Ishikawa (cell line): ENCODE measurements around the gene HYDIN.

Experiments
- CEBPB ChIP-seq: IDR thresholded peaks from 2 replicates; pipeline ENCODE4 v1.6.1; 2012
- CREB1 ChIP-seq: IDR thresholded peaks from 2 replicates; pipeline ENCODE4 v1.6.1; 2012; ENCODE audit warnings: low read depth
- EGR1 ChIP-seq: IDR thresholded peaks from 2 replicates; pipeline ENCODE4 v1.6.1; 2012
- EP300 ChIP-seq: IDR thresholded peaks from 2 replicates; pipeline ENCODE4 v1.6.1; 2012; ENCODE audit warnings: borderline replicate concordance
- FOXM1 ChIP-seq: IDR thresholded peaks from 2 replicates; pipeline ENCODE4 v1.6.1; 2012; ENCODE audit warnings: low read depth, borderline replicate concordance
- NFIC ChIP-seq: IDR thresholded peaks from 2 replicates; pipeline ENCODE4 v1.6.1; 2012
- RAD21 ChIP-seq: IDR thresholded peaks from 2 replicates; pipeline ENCODE4 v1.6.1; 2012; ENCODE audit warnings: low read depth
- REST ChIP-seq: IDR thresholded peaks from 2 replicates; pipeline ENCODE4 v1.6.1; 2012; ENCODE audit warnings: low read depth, mild to moderate bottlenecking
- TAF1 ChIP-seq: IDR thresholded peaks from 2 replicates; pipeline ENCODE4 v1.6.1; 2012; ENCODE audit warnings: low read depth, mild to moderate bottlenecking
- TCF12 ChIP-seq: IDR thresholded peaks from 2 replicates; pipeline ENCODE4 v1.6.1; 2012; ENCODE audit warnings: low read depth
- TEAD4 ChIP-seq: IDR thresholded peaks from 2 replicates; pipeline ENCODE4 v1.6.1; 2012
- YY1 ChIP-seq: IDR thresholded peaks from 2 replicates; pipeline ENCODE4 v1.6.1; 2012; ENCODE audit warnings: low read depth
- ZBTB7A ChIP-seq: IDR thresholded peaks from 2 replicates; pipeline ENCODE4 v1.6.1; 2012; ENCODE audit warnings: low read depth
- TF ChIP-seq, protein P1 (sequence below): IDR thresholded peaks from 2 replicates; pipeline ENCODE4 v1.6.1; 2012
- TF ChIP-seq, protein P2 (sequence below): IDR thresholded peaks from 2 replicates; pipeline ENCODE4 v1.6.1; 2012

HYDIN gene

DNA sequence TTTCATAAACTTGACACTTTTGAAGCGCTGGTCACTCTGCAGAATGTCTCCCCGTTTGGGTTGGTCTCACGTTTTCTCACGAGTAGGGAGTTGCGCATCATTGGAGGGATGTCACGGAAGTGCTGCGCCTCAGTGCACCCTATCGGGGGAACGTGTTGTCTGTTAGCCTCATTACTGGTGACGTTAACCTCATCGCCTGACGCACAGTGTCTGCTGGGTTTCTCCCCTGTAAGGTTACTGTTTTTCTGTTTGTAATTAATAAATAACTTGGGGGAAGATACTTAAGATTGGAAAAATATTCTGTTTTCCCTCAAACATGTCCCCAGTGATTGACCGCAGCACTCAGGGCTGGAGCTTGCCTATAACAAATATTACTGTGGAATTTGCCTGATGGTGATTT lies 456.3 kb downstream of the HYDIN start:
- TF ChIP-seq FOXM1, result no peak

DNA sequence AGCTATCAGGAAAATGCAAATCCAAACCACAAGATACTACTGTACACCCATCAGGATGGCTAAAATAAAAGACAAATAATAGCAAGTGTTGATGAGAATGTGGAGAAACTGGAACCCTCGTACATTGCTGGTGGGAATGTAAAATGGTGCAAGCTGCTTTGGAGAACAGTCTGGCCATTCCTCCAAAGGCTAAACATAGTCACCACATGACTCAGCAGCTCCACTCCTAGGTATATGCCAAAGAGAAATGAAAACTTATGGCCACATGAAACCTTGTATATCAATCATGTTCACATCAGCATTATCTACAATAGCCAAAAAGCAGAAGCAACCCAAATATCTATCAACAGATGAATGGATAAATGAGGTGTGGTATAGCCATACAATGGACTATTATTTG lies 458.0 kb downstream of the HYDIN start:
- TF ChIP-seq, protein P1, sequence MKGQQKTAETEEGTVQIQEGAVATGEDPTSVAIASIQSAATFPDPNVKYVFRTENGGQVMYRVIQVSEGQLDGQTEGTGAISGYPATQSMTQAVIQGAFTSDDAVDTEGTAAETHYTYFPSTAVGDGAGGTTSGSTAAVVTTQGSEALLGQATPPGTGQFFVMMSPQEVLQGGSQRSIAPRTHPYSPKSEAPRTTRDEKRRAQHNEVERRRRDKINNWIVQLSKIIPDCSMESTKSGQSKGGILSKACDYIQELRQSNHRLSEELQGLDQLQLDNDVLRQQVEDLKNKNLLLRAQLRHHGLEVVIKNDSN, result no peak
- no peak for TF ChIP-seq TAF1
- TF ChIP-seq RAD21, result no peak
- TF ChIP-seq, protein P2, sequence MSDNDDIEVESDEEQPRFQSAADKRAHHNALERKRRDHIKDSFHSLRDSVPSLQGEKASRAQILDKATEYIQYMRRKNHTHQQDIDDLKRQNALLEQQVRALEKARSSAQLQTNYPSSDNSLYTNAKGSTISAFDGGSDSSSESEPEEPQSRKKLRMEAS, result no peak
- TF ChIP-seq TCF12, result no peak
- TF ChIP-seq ZBTB7A, result no peak
- TF ChIP-seq YY1, result no peak
- TF ChIP-seq CEBPB, result no peak
- TF ChIP-seq REST, result no peak
- no peak for TF ChIP-seq TEAD4
- no peak for TF ChIP-seq CREB1
- TF ChIP-seq FOXM1, result no peak
- no peak for TF ChIP-seq NFIC
- no peak for TF ChIP-seq EP300
- no peak for TF ChIP-seq EGR1

DNA sequence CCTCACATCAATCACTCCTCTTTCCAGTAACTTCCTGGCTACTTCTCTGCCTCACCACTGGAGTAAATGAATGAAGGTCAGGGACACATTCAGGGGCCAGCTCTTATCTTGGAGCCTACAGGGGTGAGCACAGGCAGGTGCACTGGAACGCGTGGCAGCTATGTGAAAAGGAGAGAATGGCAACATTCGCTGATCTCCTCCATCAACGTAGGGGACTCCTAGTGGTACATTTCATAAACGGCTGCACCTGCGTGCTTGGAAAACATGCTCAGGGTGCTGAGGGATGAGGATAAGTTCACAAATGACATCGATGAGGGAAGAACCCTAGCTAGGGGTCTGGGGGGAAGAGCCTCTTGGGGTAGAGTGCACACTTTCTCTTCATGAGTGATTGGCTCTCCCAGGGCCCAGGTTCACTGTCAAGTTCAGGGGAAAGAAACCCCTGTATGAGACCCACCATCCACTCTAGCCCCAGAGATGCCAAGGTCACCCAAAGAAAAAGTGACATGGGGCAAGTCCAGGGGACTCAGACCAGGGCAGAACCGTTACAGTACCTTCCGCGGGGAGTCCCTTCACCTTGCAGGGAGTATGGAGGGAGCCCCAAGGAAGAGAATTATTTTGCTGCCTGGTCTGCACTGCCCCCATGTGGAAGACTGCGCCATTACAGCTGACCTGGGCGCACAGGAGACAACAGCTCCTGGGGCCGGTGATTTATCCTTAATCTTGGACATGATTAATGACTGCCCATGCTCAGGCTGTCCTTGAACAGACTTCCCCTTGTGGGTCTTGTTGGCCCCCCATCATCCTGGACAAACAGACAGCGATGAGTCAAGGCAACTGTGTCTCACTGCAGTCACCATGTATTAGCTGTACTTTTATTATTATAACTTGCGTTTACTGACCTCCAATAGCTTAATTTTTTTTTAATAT lies 459.6 kb downstream of the HYDIN start:
- peak; percentile 90 for TF ChIP-seq RAD21
- TF ChIP-seq, protein P2, result no peak
- TF ChIP-seq REST, result no peak
- TF ChIP-seq EGR1, result no peak
- no peak for TF ChIP-seq FOXM1
- no peak for TF ChIP-seq TEAD4
- no peak for TF ChIP-seq NFIC
- no peak for TF ChIP-seq CEBPB

DNA sequence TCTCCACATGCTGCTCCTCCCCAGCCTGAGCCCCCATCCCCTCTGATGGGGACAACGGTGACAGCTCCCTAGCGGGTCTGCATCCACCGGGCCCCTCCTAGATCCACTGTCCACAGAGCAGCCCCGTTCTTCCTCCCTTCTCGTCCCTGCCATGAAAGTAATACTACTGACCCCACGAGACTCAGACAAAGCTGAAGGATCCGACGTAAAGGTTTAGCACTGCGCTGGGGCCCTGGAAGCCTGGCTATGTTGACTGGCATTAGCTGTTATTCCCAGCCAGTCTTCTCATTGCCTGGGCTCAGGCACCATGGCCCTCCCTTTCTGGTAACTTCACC lies 460.3 kb downstream of the HYDIN start:
- no peak for TF ChIP-seq CEBPB
- no peak for TF ChIP-seq TAF1
- no peak for TF ChIP-seq ZBTB7A
- TF ChIP-seq CREB1, result no peak

GRCh38 chr16:70769761-70770160 lies 460.8 kb downstream of the HYDIN start:
- TF ChIP-seq NFIC (no peak), ZBTB7A (no peak), RAD21 (no peak), EP300 (no peak), REST (no peak), FOXM1 (no peak), CEBPB (no peak), YY1 (no peak)

- TF ChIP-seq RAD21 (no peak), EGR1 (no peak), REST (no peak), TCF12 (no peak), ZBTB7A (no peak), YY1 (no peak)
- TF ChIP-seq, protein P1, result no peak
Observed at GRCh38 chr16:70769131-70769530, 461.4 kb downstream of the HYDIN start.
